Skin epidermis (tissue), 12 donors: ENCODE results near the gene BMP7.
A peak's percentile ranks its signal among the peaks of the same experiment; 100 is the strongest.
"Not testable (repeated sequence)": the region's sequence is repeated elsewhere in the genome, so short reads cannot be mapped to it uniquely, and the experiment has no call there.

Experiments used
- H3K27ac ChIP-seq, 21 experiments: fragments of 200-600 bp; sonication (generic) in 11 of 21; one replicate each; pipeline ENCODE4 v1.5.0; 2020; ENCODE audit warnings: mild to moderate bottlenecking in 3 of 21, inconsistent platforms in 2 of 21, moderate library complexity in 2 of 21
- H3K4me3 ChIP-seq, 7 experiments: fragments of 200-600 bp; sonication (generic) in 2 of 7; one replicate each; pipeline ENCODE4 v1.5.0; 2020; ENCODE audit warnings: inconsistent platforms in 2 of 7, mild to moderate bottlenecking in 2 of 7, moderate library complexity in 1 of 7

BMP7 gene

GRCh38 chr20:57289391-57290177 lies 23.1 kb upstream of the BMP7 start:
- Histone ChIP-seq H3K4me3 (no peak overlapping the region), H3K27ac (peak overlapping the region in 4 of 21 experiments; percentile 3 to 50 (median 36))

- no peak overlapping the region for H3K27ac ChIP-seq
- H3K4me3 ChIP-seq: no peak overlapping the region
These were observed 22.3 kb upstream of the BMP7 start for GRCh38 chr20:57288651-57289277.

GRCh38 chr20:57287901-57288300 lies 21.5 kb upstream of the BMP7 start:
- H3K27ac ChIP-seq: no peak overlapping the region
- H3K4me3 ChIP-seq: no peak overlapping the region

GRCh38 chr20:57287007-57287880 lies 20.8 kb upstream of the BMP7 start:
- Histone ChIP-seq H3K27ac (no peak overlapping the region), H3K4me3 (no peak overlapping the region)

GRCh38 chr20:57283860-57284259 lies 17.4 kb upstream of the BMP7 start:
- no peak overlapping the region for H3K27ac ChIP-seq
- H3K4me3 ChIP-seq: no peak overlapping the region

- Histone ChIP-seq H3K27ac (peak overlapping the region in 1 of 21 experiments; percentile 10), H3K4me3 (no peak overlapping the region)
These were observed 16.4 kb upstream of the BMP7 start for GRCh38 chr20:57282670-57283361.

- H3K4me3 ChIP-seq: no peak overlapping the region
- no peak overlapping the region for H3K27ac ChIP-seq
These were observed 15.5 kb upstream of the BMP7 start for GRCh38 chr20:57281900-57282299.

GRCh38 chr20:57280221-57280620 lies 13.8 kb upstream of the BMP7 start:
- Histone ChIP-seq H3K27ac (no peak overlapping the region), H3K4me3 (no peak overlapping the region)

- not testable (repeated sequence) for H3K4me3 ChIP-seq, H3K27ac ChIP-seq
These were observed 13.1 kb upstream of the BMP7 start for GRCh38 chr20:57279548-57279947.

- Histone ChIP-seq H3K27ac (no peak overlapping the region), H3K4me3 (no peak overlapping the region)
These were observed 12.0 kb upstream of the BMP7 start for GRCh38 chr20:57278457-57278856.

- H3K27ac ChIP-seq: no peak overlapping the region
These were observed 11.1 kb upstream of the BMP7 start for GRCh38 chr20:57277398-57278105.

GRCh38 chr20:57276221-57276620 lies 9.8 kb upstream of the BMP7 start:
- Histone ChIP-seq H3K27ac (no peak overlapping the region), H3K4me3 (no peak overlapping the region)

More at GRCh38 chr20:57277398-57278105, 11.1 kb upstream of the BMP7 start:
- H3K4me3 ChIP-seq: no peak overlapping the region

GRCh38 chr20:57275813-57276212 lies 9.4 kb upstream of the BMP7 start:
- Histone ChIP-seq H3K27ac (no peak overlapping the region), H3K4me3 (no peak overlapping the region)

GRCh38 chr20:57275334-57275733 lies 8.9 kb upstream of the BMP7 start:
- Histone ChIP-seq H3K4me3 (no peak overlapping the region), H3K27ac (no peak overlapping the region)

- H3K27ac ChIP-seq: no peak overlapping the region
- H3K4me3 ChIP-seq: no peak overlapping the region
These were observed 8.4 kb upstream of the BMP7 start for GRCh38 chr20:57274846-57275245.

- no peak overlapping the region for H3K4me3 ChIP-seq
- H3K27ac ChIP-seq: no peak overlapping the region
These were observed 7.9 kb upstream of the BMP7 start for GRCh38 chr20:57274299-57274698.

- H3K4me3 ChIP-seq: no peak overlapping the region
These were observed 6.6 kb upstream of the BMP7 start for GRCh38 chr20:57272883-57273535.

GRCh38 chr20:57270204-57270984 lies 4.0 kb upstream of the BMP7 start:
- H3K27ac ChIP-seq: no peak overlapping the region
- no peak overlapping the region for H3K4me3 ChIP-seq

More at GRCh38 chr20:57272883-57273535, 6.6 kb upstream of the BMP7 start:
- H3K27ac ChIP-seq: no peak overlapping the region
